SU-DHL-6 (cell line): ENCODE data around the gene TLCD5.

ENCODE experiments used
- EZH2phosphoT487 ChIP-seq: fragments of 200-600 bp; sonication (generic), shearing (Covaris generic); conservative IDR thresholded peaks from 2 replicates; pipeline ENCODE4 v1.6.1; 2018; ENCODE audit warnings: mild to moderate bottlenecking, antibody characterized with exemption, low read length, moderate library complexity, mixed read lengths
- TF ChIP-seq, protein P1 (sequence below): fragments of 200-600 bp; sonication (generic); IDR thresholded peaks from one replicate; pipeline ENCODE4 v1.5.1; 2017; ENCODE audit warnings: antibody characterized with exemption, mild to moderate bottlenecking, low read length, moderate library complexity; ENCODE audit not compliant: insufficient read depth, poor library complexity, severe bottlenecking

DNA sequence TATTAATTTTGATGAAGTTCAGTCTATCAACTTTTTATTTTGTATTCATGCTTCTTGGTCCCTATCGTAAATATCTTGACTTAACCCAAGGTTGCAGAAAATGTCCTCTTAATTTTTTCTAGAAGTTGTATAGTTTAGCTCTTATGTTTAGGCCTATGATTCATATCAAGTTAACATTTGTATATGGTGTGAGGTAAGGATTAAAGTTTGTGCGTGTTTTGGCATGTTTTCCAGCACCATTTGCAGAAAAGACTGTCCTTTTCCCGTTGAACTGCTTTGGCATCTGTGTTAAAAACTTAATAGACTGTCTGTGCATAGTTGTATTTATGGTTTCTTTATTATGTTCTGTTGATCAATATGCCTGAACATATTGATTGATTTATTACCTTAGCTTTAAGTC lies 53.4 kb downstream of the TLCD5 start:
- TF ChIP-seq, protein P1, sequence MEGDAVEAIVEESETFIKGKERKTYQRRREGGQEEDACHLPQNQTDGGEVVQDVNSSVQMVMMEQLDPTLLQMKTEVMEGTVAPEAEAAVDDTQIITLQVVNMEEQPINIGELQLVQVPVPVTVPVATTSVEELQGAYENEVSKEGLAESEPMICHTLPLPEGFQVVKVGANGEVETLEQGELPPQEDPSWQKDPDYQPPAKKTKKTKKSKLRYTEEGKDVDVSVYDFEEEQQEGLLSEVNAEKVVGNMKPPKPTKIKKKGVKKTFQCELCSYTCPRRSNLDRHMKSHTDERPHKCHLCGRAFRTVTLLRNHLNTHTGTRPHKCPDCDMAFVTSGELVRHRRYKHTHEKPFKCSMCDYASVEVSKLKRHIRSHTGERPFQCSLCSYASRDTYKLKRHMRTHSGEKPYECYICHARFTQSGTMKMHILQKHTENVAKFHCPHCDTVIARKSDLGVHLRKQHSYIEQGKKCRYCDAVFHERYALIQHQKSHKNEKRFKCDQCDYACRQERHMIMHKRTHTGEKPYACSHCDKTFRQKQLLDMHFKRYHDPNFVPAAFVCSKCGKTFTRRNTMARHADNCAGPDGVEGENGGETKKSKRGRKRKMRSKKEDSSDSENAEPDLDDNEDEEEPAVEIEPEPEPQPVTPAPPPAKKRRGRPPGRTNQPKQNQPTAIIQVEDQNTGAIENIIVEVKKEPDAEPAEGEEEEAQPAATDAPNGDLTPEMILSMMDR, result no peak
- TF ChIP-seq EZH2phosphoT487, result no peak
